Measurements from ENCODE around the gene SCG2.

Gene SCG2

GRCh38 chr2:223601932-223602666 lies at the start of gene SCG2:
TSS of gene SCG2 (minus strand) at chr2:223602361. CDS start at chr2:223599282, 3,079 bp downstream.
- peak; percentile 95 for DNase-seq

- no peak for DNase-seq
These were observed 47.7 kb upstream of the SCG2 start for GRCh38 chr2:223649554-223650533.

GRCh38 chr2:223648755-223649154 lies 46.6 kb upstream of the SCG2 start:
- DNase-seq, result no peak

GRCh38 chr2:223647258-223647952 lies 45.2 kb upstream of the SCG2 start:
- no peak for DNase-seq

GRCh38 chr2:223644136-223644535 lies 42.0 kb upstream of the SCG2 start:
- no peak for DNase-seq

GRCh38 chr2:223643309-223643708 lies 41.1 kb upstream of the SCG2 start:
- DNase-seq, result no peak

GRCh38 chr2:223642506-223642905 lies 40.3 kb upstream of the SCG2 start:
- DNase-seq, result no peak

- no peak for DNase-seq
These were observed 38.9 kb upstream of the SCG2 start for GRCh38 chr2:223641082-223641481.

GRCh38 chr2:223635080-223635479 lies 32.9 kb upstream of the SCG2 start:
- no peak for DNase-seq

- DNase-seq, result no peak
These were observed 32.1 kb upstream of the SCG2 start for GRCh38 chr2:223634238-223634637.

- no peak for DNase-seq
These were observed 31.5 kb upstream of the SCG2 start for GRCh38 chr2:223633656-223634055.

GRCh38 chr2:223632826-223633225 lies 30.7 kb upstream of the SCG2 start:
- DNase-seq, result no peak

GRCh38 chr2:223626716-223627115 lies 24.6 kb upstream of the SCG2 start:
- no peak for DNase-seq

- DNase-seq, result no peak
These were observed 23.5 kb upstream of the SCG2 start for GRCh38 chr2:223625652-223626051.

- DNase-seq, result peak; percentile 79
These were observed 19.7 kb upstream of the SCG2 start for GRCh38 chr2:223621901-223622300.

GRCh38 chr2:223619486-223620129 lies 17.4 kb upstream of the SCG2 start:
- no peak for DNase-seq

GRCh38 chr2:223618172-223619035 lies 16.2 kb upstream of the SCG2 start:
- no peak for DNase-seq

- no peak for DNase-seq
These were observed 12.4 kb upstream of the SCG2 start for GRCh38 chr2:223614534-223614933.

GRCh38 chr2:223613017-223613950 lies 11.1 kb upstream of the SCG2 start:
- peak; percentile 96 for DNase-seq

GRCh38 chr2:223612501-223612900 lies 10.3 kb upstream of the SCG2 start:
- DNase-seq, result no peak

GRCh38 chr2:223611061-223611460 lies 8.9 kb upstream of the SCG2 start:
- DNase-seq, result no peak

Data from NCI-H2227 treated with DMSO at 0.1 percent for 48 hours (cell line).